Mesenchymal stem cell (in vitro differentiated cells and primary cell): ENCODE data around the gene ADORA2A.
A peak's percentile ranks its signal among the peaks of the same experiment; 100 is the strongest.

Experiments
- DNase-seq: peaks from one replicate; pipeline ENCODE4 v3.0.0-alpha.2; 2013
- H2AFZ ChIP-seq: one replicate; pipeline ENCODE4 v1.6.1; 2013; ENCODE audit warnings: low read depth, mild to moderate bottlenecking, control low read depth, inconsistent platforms, low read length, moderate library complexity
- H2AK5ac ChIP-seq: 2 replicates; pipeline ENCODE4 v1.6.1; 2013; ENCODE audit warnings: low read length, moderate library complexity, mild to moderate bottlenecking, inconsistent platforms; ENCODE audit not compliant: severe bottlenecking
- H2BK120ac ChIP-seq: one replicate; pipeline ENCODE4 v1.6.1; 2013; ENCODE audit warnings: low read depth, mild to moderate bottlenecking, inconsistent platforms, low read length, moderate library complexity
- H2BK12ac ChIP-seq, 2 experiments: one replicate each; pipeline ENCODE4 v1.6.1; 2013; ENCODE audit warnings: inconsistent platforms in 2 of 2, low read length in 2 of 2, mild to moderate bottlenecking in 2 of 2, moderate library complexity in 2 of 2, control low read depth in 1 of 2
- H2BK15ac ChIP-seq: one replicate; pipeline ENCODE4 v1.6.1; 2013; ENCODE audit warnings: mild to moderate bottlenecking, low read depth, inconsistent platforms; ENCODE audit not compliant: poor library complexity, severe bottlenecking
- H2BK5ac ChIP-seq: 2 replicates; pipeline ENCODE4 v1.6.1; 2013; ENCODE audit warnings: low read depth, mild to moderate bottlenecking, low read length, control low read depth, inconsistent platforms; ENCODE audit not compliant: poor library complexity, severe bottlenecking
- H3K14ac ChIP-seq, 2 experiments: one replicate each; pipeline ENCODE4 v1.6.1; 2013; ENCODE audit warnings: inconsistent platforms in 2 of 2, low read length in 2 of 2, control low read depth in 1 of 2, mild to moderate bottlenecking in 1 of 2, moderate library complexity in 1 of 2
- H3K18ac ChIP-seq, 2 experiments: one replicate each; pipeline ENCODE4 v1.6.1; 2013; ENCODE audit warnings: inconsistent platforms in 2 of 2, low read length in 2 of 2, control low read depth in 1 of 2, low read depth in 1 of 2, mild to moderate bottlenecking in 1 of 2
- H3K23ac ChIP-seq, 2 experiments: one replicate each; pipeline ENCODE4 v1.6.1; 2013; ENCODE audit warnings: inconsistent platforms in 2 of 2, low read length in 2 of 2, mild to moderate bottlenecking in 2 of 2, moderate library complexity in 2 of 2, control low read depth in 1 of 2
- H3K27ac ChIP-seq: 2 replicates; pipeline ENCODE4 v1.5.1; 2013; ENCODE audit warnings: mild to moderate bottlenecking, moderate library complexity, low read length, control low read depth, inconsistent platforms; ENCODE audit not compliant: poor library complexity, severe bottlenecking
- H3K27me3 ChIP-seq, 2 experiments: 2 replicates each; pipeline versions ENCODE4 v1.6.1 to v1.7.0; 2013; ENCODE audit warnings: low read length in 2 of 2, mild to moderate bottlenecking in 2 of 2, moderate library complexity in 2 of 2, control low read depth in 1 of 2, inconsistent platforms in 1 of 2; ENCODE audit not compliant: control insufficient read depth in 1 of 2, insufficient read depth in 1 of 2
- H3K36me3 ChIP-seq, 2 experiments: 2 replicates each; pipeline versions ENCODE4 v1.6.1 to v1.7.0; 2013; ENCODE audit warnings: low read length in 2 of 2, control low read depth in 1 of 2, inconsistent platforms in 1 of 2, low read depth in 1 of 2, mild to moderate bottlenecking in 1 of 2; ENCODE audit not compliant: insufficient read depth in 2 of 2, control insufficient read depth in 1 of 2
- H3K4ac ChIP-seq, 2 experiments: one replicate each; pipeline ENCODE4 v1.6.1; 2013; ENCODE audit warnings: inconsistent platforms in 2 of 2, low read length in 2 of 2, mild to moderate bottlenecking in 2 of 2, moderate library complexity in 2 of 2, control low read depth in 1 of 2, low read depth in 1 of 2
- H3K4me1 ChIP-seq: 2 replicates; pipeline ENCODE4 v1.6.1; 2013; ENCODE audit warnings: low read depth, low read length, control low read depth; ENCODE audit not compliant: control insufficient read depth, insufficient read depth
- H3K4me2 ChIP-seq: 2 replicates; pipeline ENCODE4 v1.6.1; 2013; ENCODE audit warnings: low read length, mild to moderate bottlenecking, inconsistent platforms; ENCODE audit not compliant: poor library complexity, severe bottlenecking
- H3K4me3 ChIP-seq, 2 experiments: 2 replicates each; pipeline versions ENCODE4 v1.5.1 to v1.7.0; 2013; ENCODE audit warnings: low read length in 2 of 2, mild to moderate bottlenecking in 2 of 2, control low read depth in 1 of 2, low read depth in 1 of 2; ENCODE audit not compliant: insufficient read depth in 1 of 2
- H3K79me1 ChIP-seq: replicated peaks from 2 replicates; pipeline ENCODE4 v1.6.1; 2013; ENCODE audit warnings: mild to moderate bottlenecking, control low read depth, low read length, inconsistent platforms; ENCODE audit not compliant: poor library complexity, severe bottlenecking
- H3K9ac ChIP-seq: 2 replicates; pipeline ENCODE4 v1.7.0; 2013; ENCODE audit warnings: mild to moderate bottlenecking, low read length, moderate library complexity
- H3K9me3 ChIP-seq: 2 replicates; pipeline ENCODE4 v1.7.0; 2013; ENCODE audit warnings: mild to moderate bottlenecking, low read length; ENCODE audit not compliant: control insufficient read depth
- H4K8ac ChIP-seq: one replicate; pipeline ENCODE4 v1.6.1; 2013; ENCODE audit warnings: inconsistent platforms, mild to moderate bottlenecking, low read length, moderate library complexity
- H4K91ac ChIP-seq: one replicate; pipeline ENCODE4 v1.6.1; 2013; ENCODE audit warnings: mild to moderate bottlenecking, low read length, inconsistent platforms
- WGBS: methylation state at CpG from one replicate; pipeline ENCODE4 v1.1.7; 2013; ENCODE audit warnings: mixed read lengths; 5-methylcytosine and 5-hydroxymethylcytosine counted together

ADORA2A gene

GRCh38 chr22:24400034-24400725 is 27.2 kb upstream of the ADORA2A start:
- peak overlapping the region in 1 of 2 experiments; percentile 42 for H3K18ac ChIP-seq
- H3K4me1 ChIP-seq = peaks cover 11% of the 10 kb centered on the region
- H2BK15ac ChIP-seq = no peak overlapping the region
- no peak overlapping the region for H4K91ac ChIP-seq
- no peak overlapping the region for H2AFZ ChIP-seq
- no peak overlapping the region for H2BK12ac ChIP-seq
- peak overlapping the region in 1 of 2 experiments; percentile 52 for H3K4me3 ChIP-seq
- H2AK5ac ChIP-seq = no peak overlapping the region
- 70% methylated on average over 2 of the region's 8 CpGs for WGBS
- no peak overlapping the region for H2BK5ac ChIP-seq
- no peaks in the 10 kb centered on the region for H3K27me3 ChIP-seq
- no peaks in the 10 kb centered on the region for H3K9me3 ChIP-seq
- H3K9ac ChIP-seq = peak overlapping the region; percentile 52
- no peak overlapping the region for H3K23ac ChIP-seq
- peaks cover 24% of the 10 kb centered on the region for H3K79me1 ChIP-seq
- H4K8ac ChIP-seq = no peak overlapping the region
- H3K14ac ChIP-seq = no peak overlapping the region
- DNase-seq = no peak
- no peak overlapping the region for H2BK120ac ChIP-seq
- H3K27ac ChIP-seq = no peak overlapping the region
- no peak overlapping the region for H3K4me2 ChIP-seq
- H3K4ac ChIP-seq = no peak overlapping the region
- peaks cover 27 to 53% of the 10 kb centered on the region in 2 experiments for H3K36me3 ChIP-seq

GRCh38 chr22:24400726-24401596 is 26.4 kb upstream of the ADORA2A start:
- Histone ChIP-seq H2AFZ (no peak overlapping the region), H2AK5ac (no peak overlapping the region), H4K91ac (peak overlapping the region; percentile 52), H3K23ac (no peak overlapping the region), H3K9ac (peak overlapping the region; percentile 52), H2BK15ac (no peak overlapping the region), H2BK12ac (peak overlapping the region; percentile 90 to 94), H3K27ac (no peak overlapping the region), H3K4me2 (no peak overlapping the region), H3K36me3 (peaks cover 29 to 50% of the 10 kb centered on the region in 2 experiments), H3K14ac (peak overlapping the region in 1 of 2 experiments; percentile 46), H3K27me3 (no peaks in the 10 kb centered on the region), H3K18ac (peak overlapping the region; percentile 73 to 88), H3K9me3 (no peaks in the 10 kb centered on the region), H3K4ac (peak overlapping the region; percentile 52 to 88), H3K4me1 (peaks cover 11% of the 10 kb centered on the region), H3K79me1 (peaks cover 26% of the 10 kb centered on the region), H2BK5ac (no peak overlapping the region), H3K4me3 (peak overlapping the region in 1 of 2 experiments; percentile 52), H2BK120ac (peak overlapping the region; percentile 29), H4K8ac (peak overlapping the region; percentile 39)
- DNase-seq = peak; percentile 90
- 49% methylated on average over 9 of the region's 9 CpGs for WGBS

- Histone ChIP-seq H3K9me3 (no peaks in the 10 kb centered on the region), H2BK5ac (no peak overlapping the region), H3K36me3 (peaks cover 32 to 48% of the 10 kb centered on the region in 2 experiments), H2AFZ (no peak overlapping the region), H2BK15ac (peak overlapping the region; percentile 83), H4K8ac (no peak overlapping the region), H3K18ac (peak overlapping the region; percentile 74 to 81), H3K4me2 (no peak overlapping the region), H3K9ac (no peak overlapping the region), H3K4me3 (no peak overlapping the region), H3K79me1 (peaks cover 28% of the 10 kb centered on the region), H3K27me3 (no peaks in the 10 kb centered on the region), H3K23ac (peak overlapping the region in 1 of 2 experiments; percentile 44), H4K91ac (peak overlapping the region; percentile 40), H2BK12ac (peak overlapping the region; percentile 26 to 90), H3K4ac (peak overlapping the region in 1 of 2 experiments; percentile 87), H2AK5ac (no peak overlapping the region), H3K4me1 (peaks cover 20% of the 10 kb centered on the region), H3K14ac (peak overlapping the region in 1 of 2 experiments; percentile 86), H2BK120ac (no peak overlapping the region), H3K27ac (no peak overlapping the region)
- DNase-seq = no peak
- WGBS = 89% methylated on average over 5 of the region's 5 CpGs
Measured at GRCh38 chr22:24401931-24402367, 25.4 kb upstream of the ADORA2A start.
